Measurements from ENCODE around the gene SEMA6A.

DNA sequence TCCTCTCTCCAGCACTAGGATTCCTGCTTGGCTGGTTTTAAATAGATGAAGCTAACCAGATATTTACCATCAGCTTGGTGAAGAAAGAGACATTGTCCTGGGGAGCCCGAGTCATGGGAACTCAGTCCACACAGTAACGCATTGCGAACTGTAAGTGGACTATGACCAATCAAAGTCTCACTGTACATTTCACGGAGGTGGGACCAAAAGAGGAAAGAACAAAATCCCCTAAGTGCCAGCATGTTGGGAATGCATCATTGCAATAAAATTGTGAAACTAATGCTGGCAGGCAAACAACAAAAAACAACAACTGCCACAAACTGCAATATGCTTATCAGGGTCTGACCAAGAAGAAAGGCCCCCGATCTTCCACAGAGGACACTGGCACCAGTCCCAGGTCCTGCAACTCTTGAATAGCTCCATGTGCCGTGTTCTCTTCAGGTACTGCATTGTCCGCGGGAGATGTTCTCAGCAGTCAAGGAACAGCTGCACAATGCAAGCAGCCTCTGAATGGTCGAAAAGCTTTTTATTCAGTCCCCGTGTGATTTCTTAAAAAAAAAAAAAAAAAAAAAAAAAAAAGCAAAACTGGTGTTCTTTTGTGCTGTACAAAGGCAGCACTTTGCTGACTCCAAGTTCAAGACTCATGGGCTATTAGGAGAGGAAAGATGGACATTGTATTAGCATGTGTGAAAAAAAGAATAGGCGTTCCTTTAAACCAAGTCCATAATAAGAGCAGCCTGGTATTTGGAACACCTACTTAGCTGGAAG is 38.1 kb downstream of the SEMA6A start:
- TF ChIP-seq, protein P1, sequence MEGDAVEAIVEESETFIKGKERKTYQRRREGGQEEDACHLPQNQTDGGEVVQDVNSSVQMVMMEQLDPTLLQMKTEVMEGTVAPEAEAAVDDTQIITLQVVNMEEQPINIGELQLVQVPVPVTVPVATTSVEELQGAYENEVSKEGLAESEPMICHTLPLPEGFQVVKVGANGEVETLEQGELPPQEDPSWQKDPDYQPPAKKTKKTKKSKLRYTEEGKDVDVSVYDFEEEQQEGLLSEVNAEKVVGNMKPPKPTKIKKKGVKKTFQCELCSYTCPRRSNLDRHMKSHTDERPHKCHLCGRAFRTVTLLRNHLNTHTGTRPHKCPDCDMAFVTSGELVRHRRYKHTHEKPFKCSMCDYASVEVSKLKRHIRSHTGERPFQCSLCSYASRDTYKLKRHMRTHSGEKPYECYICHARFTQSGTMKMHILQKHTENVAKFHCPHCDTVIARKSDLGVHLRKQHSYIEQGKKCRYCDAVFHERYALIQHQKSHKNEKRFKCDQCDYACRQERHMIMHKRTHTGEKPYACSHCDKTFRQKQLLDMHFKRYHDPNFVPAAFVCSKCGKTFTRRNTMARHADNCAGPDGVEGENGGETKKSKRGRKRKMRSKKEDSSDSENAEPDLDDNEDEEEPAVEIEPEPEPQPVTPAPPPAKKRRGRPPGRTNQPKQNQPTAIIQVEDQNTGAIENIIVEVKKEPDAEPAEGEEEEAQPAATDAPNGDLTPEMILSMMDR (IDR thresholded peaks at IDR 0.05; ENCODE audit: low read length): no peak
- no peak for TF ChIP-seq EZH2 (IDR thresholded peaks at IDR 0.05; ENCODE audit: borderline replicate concordance, low read length)
